Measurements from ENCODE around the gene TRABD.
A peak's percentile ranks its signal among the peaks of the same experiment; 100 is the strongest.
"Not testable (repeated sequence)": the region's sequence is repeated elsewhere in the genome, so short reads cannot be mapped to it uniquely, and the experiment has no call there.

TRABD gene

GRCh38 chr22:50168490-50169180 lies 17.1 kb upstream of the TRABD start:
- not testable (repeated sequence) for H3K9ac ChIP-seq (ENCODE audit: low read depth in 1 of 2, low read length in 2 of 2); H3K9me3 ChIP-seq (ENCODE audit: control insufficient read depth in 2 of 2, low read length in 2 of 2); H3K27ac ChIP-seq (ENCODE audit: low read depth in 2 of 2, low read length in 2 of 2); H3K4me1 ChIP-seq (ENCODE audit: control insufficient read depth in 2 of 2, insufficient read depth in 2 of 2, low read length in 2 of 2); H3K36me3 ChIP-seq (ENCODE audit: control insufficient read depth in 2 of 2, insufficient read depth in 2 of 2, low read length in 2 of 2); H3K4me3 ChIP-seq (ENCODE audit: low read length in 2 of 2)
- H3K27me3 ChIP-seq (ENCODE audit: control insufficient read depth in 2 of 2, insufficient read depth in 2 of 2, low read length in 2 of 2): peaks cover 14 to 15% of the 10 kb centered on the region in 2 donors

GRCh38 chr22:50169181-50169759 lies 16.4 kb upstream of the TRABD start:
- H3K4me1 ChIP-seq (ENCODE audit: control insufficient read depth in 2 of 2, insufficient read depth in 2 of 2, low read length in 2 of 2): no peaks in the 10 kb centered on the region
- peaks cover 15 to 16% of the 10 kb centered on the region in 2 donors for H3K27me3 ChIP-seq (ENCODE audit: control insufficient read depth in 2 of 2, insufficient read depth in 2 of 2, low read length in 2 of 2)
- H3K4me3 ChIP-seq (ENCODE audit: low read length in 2 of 2): no peak overlapping the region
- no peaks in the 10 kb centered on the region for H3K36me3 ChIP-seq (ENCODE audit: control insufficient read depth in 2 of 2, insufficient read depth in 2 of 2, low read length in 2 of 2)
- H3K9me3 ChIP-seq (ENCODE audit: control insufficient read depth in 2 of 2, low read length in 2 of 2): no peaks in the 10 kb centered on the region
- no peak overlapping the region for H3K27ac ChIP-seq (ENCODE audit: low read depth in 2 of 2, low read length in 2 of 2)
- H3K9ac ChIP-seq (ENCODE audit: low read depth in 1 of 2, low read length in 2 of 2): no peak overlapping the region

GRCh38 chr22:50169774-50170341 lies 15.9 kb upstream of the TRABD start:
- Histone ChIP-seq H3K9ac (ENCODE audit: low read depth in 1 of 2, low read length in 2 of 2) (no peak overlapping the region), H3K4me3 (ENCODE audit: low read length in 2 of 2) (no peak overlapping the region), H3K4me1 (ENCODE audit: control insufficient read depth in 2 of 2, insufficient read depth in 2 of 2, low read length in 2 of 2) (no peaks in the 10 kb centered on the region), H3K36me3 (ENCODE audit: control insufficient read depth in 2 of 2, insufficient read depth in 2 of 2, low read length in 2 of 2) (no peaks in the 10 kb centered on the region), H3K27me3 (ENCODE audit: control insufficient read depth in 2 of 2, insufficient read depth in 2 of 2, low read length in 2 of 2) (peaks cover 15 to 16% of the 10 kb centered on the region in 2 donors), H3K9me3 (ENCODE audit: control insufficient read depth in 2 of 2, low read length in 2 of 2) (no peaks in the 10 kb centered on the region), H3K27ac (ENCODE audit: low read depth in 2 of 2, low read length in 2 of 2) (no peak overlapping the region)

GRCh38 chr22:50170453-50171318 lies 15.0 kb upstream of the TRABD start, which contains the start of gene PANX2:
Gene PANX2, plus strand, starts transcription at chr22:50170731. Its CDS starts 0 bp downstream, at chr22:50170731.
- Histone ChIP-seq H3K9me3 (ENCODE audit: control insufficient read depth in 2 of 2, low read length in 2 of 2) (no peaks in the 10 kb centered on the region), H3K27ac (ENCODE audit: low read depth in 2 of 2, low read length in 2 of 2) (no peak within 1 kb of the TSS), H3K4me3 (ENCODE audit: low read length in 2 of 2) (peak within 1 kb of the TSS in 1 of 2 donors; percentile 20), H3K36me3 (ENCODE audit: control insufficient read depth in 2 of 2, insufficient read depth in 2 of 2, low read length in 2 of 2) (no peaks in the 10 kb centered on the region), H3K9ac (ENCODE audit: low read depth in 1 of 2, low read length in 2 of 2) (no peak within 1 kb of the TSS), H3K4me1 (ENCODE audit: control insufficient read depth in 2 of 2, insufficient read depth in 2 of 2, low read length in 2 of 2) (no peaks in the 10 kb centered on the region), H3K27me3 (ENCODE audit: control insufficient read depth in 2 of 2, insufficient read depth in 2 of 2, low read length in 2 of 2) (peaks cover 15 to 16% of the 10 kb centered on the region in 2 donors)

GRCh38 chr22:50171319-50171964 lies 14.3 kb upstream of the TRABD start:
- no peaks in the 10 kb centered on the region for H3K4me1 ChIP-seq (ENCODE audit: control insufficient read depth in 2 of 2, insufficient read depth in 2 of 2, low read length in 2 of 2)
- no peak overlapping the region for H3K27ac ChIP-seq (ENCODE audit: low read depth in 2 of 2, low read length in 2 of 2)
- H3K9ac ChIP-seq (ENCODE audit: low read depth in 1 of 2, low read length in 2 of 2): no peak overlapping the region
- H3K9me3 ChIP-seq (ENCODE audit: control insufficient read depth in 2 of 2, low read length in 2 of 2): no peaks in the 10 kb centered on the region
- H3K27me3 ChIP-seq (ENCODE audit: control insufficient read depth in 2 of 2, insufficient read depth in 2 of 2, low read length in 2 of 2): peaks cover 15 to 16% of the 10 kb centered on the region in 2 donors
- H3K4me3 ChIP-seq (ENCODE audit: low read length in 2 of 2): no peak overlapping the region
- no peaks in the 10 kb centered on the region for H3K36me3 ChIP-seq (ENCODE audit: control insufficient read depth in 2 of 2, insufficient read depth in 2 of 2, low read length in 2 of 2)

- Histone ChIP-seq H3K4me1 (ENCODE audit: control insufficient read depth in 2 of 2, insufficient read depth in 2 of 2, low read length in 2 of 2) (no peaks in the 10 kb centered on the region), H3K9ac (ENCODE audit: low read depth in 1 of 2, low read length in 2 of 2) (no peak overlapping the region), H3K36me3 (ENCODE audit: control insufficient read depth in 2 of 2, insufficient read depth in 2 of 2, low read length in 2 of 2) (no peaks in the 10 kb centered on the region), H3K4me3 (ENCODE audit: low read length in 2 of 2) (no peak overlapping the region), H3K27me3 (ENCODE audit: control insufficient read depth in 2 of 2, insufficient read depth in 2 of 2, low read length in 2 of 2) (peaks cover 15 to 16% of the 10 kb centered on the region in 2 donors), H3K9me3 (ENCODE audit: control insufficient read depth in 2 of 2, low read length in 2 of 2) (no peaks in the 10 kb centered on the region), H3K27ac (ENCODE audit: low read depth in 2 of 2, low read length in 2 of 2) (no peak overlapping the region)
These were observed 13.7 kb upstream of the TRABD start for GRCh38 chr22:50171965-50172421.

GRCh38 chr22:50173311-50173982 lies 12.3 kb upstream of the TRABD start:
- H3K4me1 ChIP-seq (ENCODE audit: control insufficient read depth in 2 of 2, insufficient read depth in 2 of 2, low read length in 2 of 2): no peaks in the 10 kb centered on the region
- no peak overlapping the region for H3K27ac ChIP-seq (ENCODE audit: low read depth in 2 of 2, low read length in 2 of 2)
- no peaks in the 10 kb centered on the region for H3K9me3 ChIP-seq (ENCODE audit: control insufficient read depth in 2 of 2, low read length in 2 of 2)
- no peak overlapping the region for H3K9ac ChIP-seq (ENCODE audit: low read depth in 1 of 2, low read length in 2 of 2)
- no peaks in the 10 kb centered on the region for H3K36me3 ChIP-seq (ENCODE audit: control insufficient read depth in 2 of 2, insufficient read depth in 2 of 2, low read length in 2 of 2)
- H3K4me3 ChIP-seq (ENCODE audit: low read length in 2 of 2): no peak overlapping the region
- H3K27me3 ChIP-seq (ENCODE audit: control insufficient read depth in 2 of 2, insufficient read depth in 2 of 2, low read length in 2 of 2): peaks cover 14 to 16% of the 10 kb centered on the region in 2 donors

GRCh38 chr22:50173983-50174355 lies 11.7 kb upstream of the TRABD start:
- H3K27me3 ChIP-seq (ENCODE audit: control insufficient read depth in 2 of 2, insufficient read depth in 2 of 2, low read length in 2 of 2): peaks cover 11 to 14% of the 10 kb centered on the region in 2 donors
- no peak overlapping the region for H3K9ac ChIP-seq (ENCODE audit: low read depth in 1 of 2, low read length in 2 of 2)

GRCh38 chr22:50174382-50175190 lies 11.1 kb upstream of the TRABD start:
- H3K4me3 ChIP-seq (ENCODE audit: low read length in 2 of 2): no peak overlapping the region
- peaks cover 7 to 14% of the 10 kb centered on the region in 2 donors for H3K27me3 ChIP-seq (ENCODE audit: control insufficient read depth in 2 of 2, insufficient read depth in 2 of 2, low read length in 2 of 2)
- no peaks in the 10 kb centered on the region for H3K9me3 ChIP-seq (ENCODE audit: control insufficient read depth in 2 of 2, low read length in 2 of 2)
- no peak overlapping the region for H3K27ac ChIP-seq (ENCODE audit: low read depth in 2 of 2, low read length in 2 of 2)
- H3K9ac ChIP-seq (ENCODE audit: low read depth in 1 of 2, low read length in 2 of 2): no peak overlapping the region
- peaks cover 0 to under 1% of the 10 kb centered on the region in 2 donors for H3K4me1 ChIP-seq (ENCODE audit: control insufficient read depth in 2 of 2, insufficient read depth in 2 of 2, low read length in 2 of 2)
- H3K36me3 ChIP-seq (ENCODE audit: control insufficient read depth in 2 of 2, insufficient read depth in 2 of 2, low read length in 2 of 2): no peaks in the 10 kb centered on the region

More at GRCh38 chr22:50173983-50174355, 11.7 kb upstream of the TRABD start:
- Histone ChIP-seq H3K36me3 (ENCODE audit: control insufficient read depth in 2 of 2, insufficient read depth in 2 of 2, low read length in 2 of 2) (no peaks in the 10 kb centered on the region), H3K27ac (ENCODE audit: low read depth in 2 of 2, low read length in 2 of 2) (no peak overlapping the region), H3K9me3 (ENCODE audit: control insufficient read depth in 2 of 2, low read length in 2 of 2) (no peaks in the 10 kb centered on the region), H3K4me3 (ENCODE audit: low read length in 2 of 2) (no peak overlapping the region), H3K4me1 (ENCODE audit: control insufficient read depth in 2 of 2, insufficient read depth in 2 of 2, low read length in 2 of 2) (no peaks in the 10 kb centered on the region)

All from mucosa of rectum (tissue), 2 donors.